Tibial nerve (tissue), 3 donors: Measurements from ENCODE around the gene RCVRN.

Experiments used
- CTCF ChIP-seq, 5 experiments: fragments of 200-600 bp in 3 of 5; fragments of 450-650 bp in 2 of 5; sonication (generic) in 3 of 5; IDR thresholded peaks; one replicate each; pipeline ENCODE4 v1.5.1; 2016 to 2019; ENCODE audit warnings: antibody characterized with exemption in 5 of 5, mild to moderate bottlenecking in 3 of 5, moderate library complexity in 2 of 5
- POLR2A ChIP-seq, 2 donors: fragments of 450-650 bp; IDR thresholded peaks; one replicate each; pipeline ENCODE4 v1.6.1; 2017; ENCODE audit warnings: antibody characterized with exemption in 2 of 2, mild to moderate bottlenecking in 2 of 2, moderate library complexity in 2 of 2

GRCh38 chr17:9883451-9883850 lies 21.6 kb downstream of the RCVRN start:
- no peak for TF ChIP-seq CTCF (IDR thresholded peaks at IDR 0.05)
- no peak for TF ChIP-seq POLR2A (IDR thresholded peaks at IDR 0.05)
